Thyroid gland (tissue), 4 donors: ENCODE results near the gene CLTC. TPM values are rescaled to one million over a fixed set of nuclear protein-coding genes. Genes with fewer than 3 reads are reported as not detected.

Experiments
- DNase-seq, 2 donors: peaks; one replicate each; pipeline ENCODE4 v3.0.0-alpha.2; 2019
- H3K27ac ChIP-seq, 3 donors: fragments of 200-600 bp; sonication (generic); 1 replicate in 2 of 3; 2 replicates in 1 of 3; pipeline ENCODE4 v1.5.1; 2016 to 2019; ENCODE audit warnings: mild to moderate bottlenecking in 1 of 3, moderate library complexity in 1 of 3
- H3K27me3 ChIP-seq: fragments of 200-600 bp; sonication (generic); one replicate; pipeline ENCODE4 v1.5.1; 2019
- H3K36me3 ChIP-seq, 2 donors: fragments of 200-600 bp; sonication (generic); one replicate each; pipeline ENCODE4 v1.5.1; 2016 to 2019
- H3K4me1 ChIP-seq, 2 donors: fragments of 200-600 bp; sonication (generic); one replicate each; pipeline ENCODE4 v1.5.1; 2017 to 2019
- H3K4me3 ChIP-seq, 3 donors: fragments of 200-600 bp; sonication (generic); replicated peaks in 1 of 3; 1 replicate in 2 of 3; 2 replicates in 1 of 3; pipeline ENCODE4 v1.5.1; 2016; ENCODE audit warnings: mild to moderate bottlenecking in 1 of 3
- H3K9me3 ChIP-seq: fragments of 200-600 bp; sonication (generic); one replicate; pipeline ENCODE4 v1.5.1; 2017
- POLR2A ChIP-seq, 2 donors: fragments of 450-650 bp; IDR thresholded peaks; one replicate each; pipeline ENCODE4 v1.6.1; 2017; ENCODE audit warnings: antibody characterized with exemption in 2 of 2, mild to moderate bottlenecking in 2 of 2, moderate library complexity in 1 of 2
- WGBS, 2 donors: methylation state at CpG; one replicate each; pipeline ENCODE4 v1.1.5; 2017; 5-methylcytosine and 5-hydroxymethylcytosine counted together
- intact Hi-C: fragments of 100-400 bp; cut with DNase I; formaldehyde crosslinking; loops from one replicate; pipeline ENCODE4 v1.15.1; 2023
- total RNA-seq, 4 donors: library from RNA; depleted of rRNA; stranded (reverse); fragments of >200 nt; gene quantifications; one replicate each; pipeline ENCODE4 v1.2.3, GENCODE V29; 2016
- TF ChIP-seq, protein P1 (sequence below), 6 experiments: fragments of 200-600 bp in 3 of 6; fragments of 450-650 bp in 3 of 6; sonication (generic) in 3 of 6; IDR thresholded peaks; one replicate each; pipeline ENCODE4 v1.5.1; 2016 to 2019; ENCODE audit warnings: antibody characterized with exemption in 6 of 6, mild to moderate bottlenecking in 2 of 6, inconsistent platforms in 1 of 6, moderate library complexity in 1 of 6

CLTC gene
- total RNA-seq, 4 donors from 2014 or later: 250 to 474 (median 364) TPM

- TF ChIP-seq, protein P1, sequence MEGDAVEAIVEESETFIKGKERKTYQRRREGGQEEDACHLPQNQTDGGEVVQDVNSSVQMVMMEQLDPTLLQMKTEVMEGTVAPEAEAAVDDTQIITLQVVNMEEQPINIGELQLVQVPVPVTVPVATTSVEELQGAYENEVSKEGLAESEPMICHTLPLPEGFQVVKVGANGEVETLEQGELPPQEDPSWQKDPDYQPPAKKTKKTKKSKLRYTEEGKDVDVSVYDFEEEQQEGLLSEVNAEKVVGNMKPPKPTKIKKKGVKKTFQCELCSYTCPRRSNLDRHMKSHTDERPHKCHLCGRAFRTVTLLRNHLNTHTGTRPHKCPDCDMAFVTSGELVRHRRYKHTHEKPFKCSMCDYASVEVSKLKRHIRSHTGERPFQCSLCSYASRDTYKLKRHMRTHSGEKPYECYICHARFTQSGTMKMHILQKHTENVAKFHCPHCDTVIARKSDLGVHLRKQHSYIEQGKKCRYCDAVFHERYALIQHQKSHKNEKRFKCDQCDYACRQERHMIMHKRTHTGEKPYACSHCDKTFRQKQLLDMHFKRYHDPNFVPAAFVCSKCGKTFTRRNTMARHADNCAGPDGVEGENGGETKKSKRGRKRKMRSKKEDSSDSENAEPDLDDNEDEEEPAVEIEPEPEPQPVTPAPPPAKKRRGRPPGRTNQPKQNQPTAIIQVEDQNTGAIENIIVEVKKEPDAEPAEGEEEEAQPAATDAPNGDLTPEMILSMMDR (IDR thresholded peaks at IDR 0.05): no peak
- no peak for TF ChIP-seq POLR2A (IDR thresholded peaks at IDR 0.05)
- intact Hi-C loops: no loop called here
- no peak overlapping the region for H3K27ac ChIP-seq
- H3K27me3 ChIP-seq: no peaks in the 10 kb centered on the region
- peaks cover 77 to 80% of the 10 kb centered on the region in 2 donors for H3K36me3 ChIP-seq
- DNase-seq: no peak
- H3K4me1 ChIP-seq: no peaks in the 10 kb centered on the region
- WGBS, 2 donors: 84% methylated on average over 6 of the region's 6 CpGs
- H3K4me3 ChIP-seq: no peak overlapping the region
- H3K9me3 ChIP-seq: no peaks in the 10 kb centered on the region
Measured at GRCh38 chr17:59684967-59685366, 65.3 kb downstream of the CLTC start.

GRCh38 chr17:59688008-59688407, 68.3 kb downstream of the CLTC start:
- H3K4me1 ChIP-seq: no peaks in the 10 kb centered on the region
- DNase-seq: no peak
- intact Hi-C loops: no loop called here
- TF ChIP-seq, protein P1 (IDR thresholded peaks at IDR 0.05): no peak
- TF ChIP-seq POLR2A (IDR thresholded peaks at IDR 0.05): no peak
- no peak overlapping the region for H3K27ac ChIP-seq
- 94 to 97% methylated on average over 1 of the region's 1 CpG for WGBS, 2 donors
- H3K36me3 ChIP-seq: peaks cover 74 to 75% of the 10 kb centered on the region in 2 donors
- H3K4me3 ChIP-seq: no peak overlapping the region
- no peaks in the 10 kb centered on the region for H3K9me3 ChIP-seq
- H3K27me3 ChIP-seq: no peaks in the 10 kb centered on the region

- no peak overlapping the region for H3K27ac ChIP-seq
- H3K4me1 ChIP-seq: no peaks in the 10 kb centered on the region
- no peaks in the 10 kb centered on the region for H3K27me3 ChIP-seq
- 86 to 92% methylated on average over 2 of the region's 2 CpGs for whole genome bisulfite sequencing, 2 donors
- no peaks in the 10 kb centered on the region for H3K9me3 ChIP-seq
- TF ChIP-seq, protein P1 (IDR thresholded peaks at IDR 0.05): no peak
- TF ChIP-seq POLR2A (IDR thresholded peaks at IDR 0.05): no peak
- intact Hi-C loops: no loop called here
- no peak overlapping the region for H3K4me3 ChIP-seq
- H3K36me3 ChIP-seq: peaks cover 73 to 75% of the 10 kb centered on the region in 2 donors
- DNase-seq: no peak
Measured at GRCh38 chr17:59688496-59688895, 68.8 kb downstream of the CLTC start.

DNA sequence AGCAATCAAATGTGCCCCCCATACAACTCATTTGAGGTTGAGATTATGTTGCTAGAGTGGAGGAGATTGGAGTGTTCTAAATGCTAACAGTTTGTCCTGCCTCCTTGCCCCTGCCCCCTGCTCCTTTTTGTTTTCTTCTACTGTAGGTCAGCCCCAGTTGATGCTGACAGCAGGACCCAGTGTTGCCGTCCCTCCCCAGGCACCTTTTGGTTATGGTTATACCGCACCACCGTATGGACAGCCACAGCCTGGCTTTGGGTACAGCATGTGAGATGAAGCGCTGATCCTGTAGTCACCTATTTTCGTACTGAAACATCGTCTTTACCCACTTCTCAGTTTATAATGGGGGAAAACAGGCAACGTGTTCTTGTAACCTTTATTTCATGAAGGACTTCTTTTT, 73.9 kb downstream of the CLTC start:
- Histone ChIP-seq H3K9me3 (no peaks in the 10 kb centered on the region), H3K4me1 (no peaks in the 10 kb centered on the region), H3K36me3 (peaks cover 69 to 70% of the 10 kb centered on the region in 2 donors), H3K27ac (no peak overlapping the region), H3K27me3 (no peaks in the 10 kb centered on the region), H3K4me3 (no peak overlapping the region)
- WGBS, 2 donors: 92 to 93% methylated on average over 7 of the region's 7 CpGs
- no peak for DNase-seq
- intact Hi-C loops: no loop called here
- no peak for TF ChIP-seq POLR2A (IDR thresholded peaks at IDR 0.05)
- TF ChIP-seq, protein P1 (IDR thresholded peaks at IDR 0.05): no peak

GRCh38 chr17:59694344-59694743, 74.6 kb downstream of the CLTC start:
- Histone ChIP-seq H3K36me3 (peaks cover 69 to 70% of the 10 kb centered on the region in 2 donors), H3K4me1 (no peaks in the 10 kb centered on the region), H3K27ac (no peak overlapping the region), H3K27me3 (no peaks in the 10 kb centered on the region), H3K9me3 (no peaks in the 10 kb centered on the region), H3K4me3 (no peak overlapping the region)
- no peak for DNase-seq
- TF ChIP-seq, protein P1 (IDR thresholded peaks at IDR 0.05): no peak
- TF ChIP-seq POLR2A (IDR thresholded peaks at IDR 0.05): no peak
- intact Hi-C loops: no loop called here
- 95 to 97% methylated on average over 2 of the region's 2 CpGs for whole genome bisulfite sequencing, 2 donors
